Ishikawa (cell line): ENCODE data around the gene GSDMA.

Experiments used
- RAD21 ChIP-seq: IDR thresholded peaks from 2 replicates; pipeline ENCODE4 v1.6.1; 2012; ENCODE audit warnings: low read depth
- TCF12 ChIP-seq: IDR thresholded peaks from 2 replicates; pipeline ENCODE4 v1.6.1; 2012; ENCODE audit warnings: low read depth
- TEAD4 ChIP-seq: IDR thresholded peaks from 2 replicates; pipeline ENCODE4 v1.6.1; 2012
- YY1 ChIP-seq: IDR thresholded peaks from 2 replicates; pipeline ENCODE4 v1.6.1; 2012; ENCODE audit warnings: low read depth
- TF ChIP-seq, protein P1 (sequence below): IDR thresholded peaks from 2 replicates; pipeline ENCODE4 v1.6.1; 2012

DNA sequence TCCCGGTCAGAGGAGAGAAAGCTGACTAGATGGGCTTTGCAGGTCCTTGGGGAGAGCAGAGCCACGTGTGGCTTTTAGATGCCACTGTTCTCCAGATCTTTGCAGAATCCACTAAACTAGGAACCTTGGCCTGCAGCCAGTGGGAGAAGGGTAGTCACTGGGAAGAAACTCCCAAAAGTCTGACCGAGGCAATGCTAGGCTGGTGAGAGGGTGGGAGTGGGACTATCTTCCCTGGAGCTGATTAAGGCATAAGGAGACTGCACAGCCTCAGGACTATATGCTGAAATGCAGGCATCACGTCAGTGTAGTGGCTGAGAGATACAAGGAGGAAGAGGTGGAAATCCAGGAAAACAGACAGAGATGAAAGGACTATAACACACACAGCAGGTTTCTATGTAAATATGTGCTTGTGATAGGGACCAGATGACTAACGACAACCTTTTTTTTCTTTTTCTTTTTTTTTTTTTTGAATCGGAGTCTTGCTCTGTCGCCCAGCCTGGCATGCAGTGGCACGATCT lies 2.2 kb upstream of the GSDMA start:
- TF ChIP-seq, protein P1, sequence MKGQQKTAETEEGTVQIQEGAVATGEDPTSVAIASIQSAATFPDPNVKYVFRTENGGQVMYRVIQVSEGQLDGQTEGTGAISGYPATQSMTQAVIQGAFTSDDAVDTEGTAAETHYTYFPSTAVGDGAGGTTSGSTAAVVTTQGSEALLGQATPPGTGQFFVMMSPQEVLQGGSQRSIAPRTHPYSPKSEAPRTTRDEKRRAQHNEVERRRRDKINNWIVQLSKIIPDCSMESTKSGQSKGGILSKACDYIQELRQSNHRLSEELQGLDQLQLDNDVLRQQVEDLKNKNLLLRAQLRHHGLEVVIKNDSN = no peak
- no peak for TF ChIP-seq RAD21
- no peak for TF ChIP-seq YY1
- TF ChIP-seq TEAD4 = no peak
- TF ChIP-seq TCF12 = no peak
